Nephron (organoid): ENCODE data around the gene PADI1.

ENCODE experiments used
- H3K27ac Mint-ChIP-seq, 3 experiments: 2 replicates each; pipeline ENCODE4 v1.8.0; 2020; ENCODE audit warnings: mixed read lengths in 3 of 3, mild to moderate bottlenecking in 2 of 3, moderate library complexity in 1 of 3
- H3K27me3 Mint-ChIP-seq: 2 replicates; pipeline ENCODE4 v1.8.0; 2021; ENCODE audit warnings: low read depth, mild to moderate bottlenecking, moderate library complexity, mixed read lengths
- H3K36me3 Mint-ChIP-seq: 2 replicates; pipeline ENCODE4 v1.8.0; 2020; ENCODE audit warnings: low read depth, mixed read lengths
- H3K4me1 Mint-ChIP-seq: 2 replicates; pipeline ENCODE4 v1.8.0; 2020; ENCODE audit warnings: mixed read lengths
- H3K4me3 Mint-ChIP-seq, 3 experiments: 2 replicates each; pipeline ENCODE4 v1.8.0; 2020; ENCODE audit warnings: mild to moderate bottlenecking in 3 of 3, mixed read lengths in 3 of 3, moderate library complexity in 2 of 3
- H3K9me3 Mint-ChIP-seq: 2 replicates; pipeline ENCODE4 v1.8.0; 2020; ENCODE audit warnings: mixed read lengths
- CTCF ChIP-seq, 3 experiments: fragments of 200-600 bp; sonication (generic); IDR thresholded peaks; one replicate each; pipeline ENCODE4 v1.5.0; 2021; ENCODE audit warnings: antibody characterized with exemption in 3 of 3; ENCODE audit not compliant: unreplicated experiment in 3 of 3

Gene PADI1

GRCh38 chr1:17280436-17280835, 75.5 kb downstream of the PADI1 start:
- Mint-ChIP-seq H3K27ac (no peak overlapping the region), H3K4me3 (no peak overlapping the region), H3K27me3 (peaks cover 5% of the 10 kb centered on the region), H3K9me3 (no peaks in the 10 kb centered on the region), H3K4me1 (peaks cover 8% of the 10 kb centered on the region), H3K36me3 (no peaks in the 10 kb centered on the region)
- no peak for TF ChIP-seq CTCF (IDR thresholded peaks at IDR 0.05; ENCODE audit: unreplicated experiment in 3 of 3)

GRCh38 chr1:17280894-17281293, 76.0 kb downstream of the PADI1 start:
- Mint-ChIP-seq H3K4me1 (peaks cover 8% of the 10 kb centered on the region), H3K36me3 (no peaks in the 10 kb centered on the region), H3K27me3 (peaks cover 5% of the 10 kb centered on the region), H3K27ac (no peak overlapping the region), H3K9me3 (no peaks in the 10 kb centered on the region), H3K4me3 (no peak overlapping the region)
- no peak for TF ChIP-seq CTCF (IDR thresholded peaks at IDR 0.05; ENCODE audit: unreplicated experiment in 3 of 3)

GRCh38 chr1:17281775-17282181, 76.8 kb downstream of the PADI1 start:
- Mint-ChIP-seq H3K4me3 (no peak overlapping the region), H3K27me3 (peaks cover 5% of the 10 kb centered on the region), H3K36me3 (no peaks in the 10 kb centered on the region), H3K4me1 (peaks cover 8% of the 10 kb centered on the region), H3K9me3 (no peaks in the 10 kb centered on the region), H3K27ac (no peak overlapping the region)
- no peak for TF ChIP-seq CTCF (IDR thresholded peaks at IDR 0.05; ENCODE audit: unreplicated experiment in 3 of 3)

- H3K4me1 Mint-ChIP-seq, result peaks cover 8% of the 10 kb centered on the region
- TF ChIP-seq CTCF (IDR thresholded peaks at IDR 0.05; ENCODE audit: unreplicated experiment in 3 of 3), result no peak
- no peaks in the 10 kb centered on the region for H3K36me3 Mint-ChIP-seq
- H3K27ac Mint-ChIP-seq, result no peak overlapping the region
- H3K9me3 Mint-ChIP-seq, result no peaks in the 10 kb centered on the region
- H3K4me3 Mint-ChIP-seq, result no peak overlapping the region
- peaks cover 5% of the 10 kb centered on the region for H3K27me3 Mint-ChIP-seq
Observed at GRCh38 chr1:17282836-17283235, 77.9 kb downstream of the PADI1 start.

- Mint-ChIP-seq H3K9me3 (no peaks in the 10 kb centered on the region), H3K27ac (no peak overlapping the region), H3K27me3 (peaks cover 21% of the 10 kb centered on the region), H3K36me3 (no peaks in the 10 kb centered on the region), H3K4me3 (no peak overlapping the region), H3K4me1 (no peaks in the 10 kb centered on the region)
- no peak for TF ChIP-seq CTCF (IDR thresholded peaks at IDR 0.05; ENCODE audit: unreplicated experiment in 3 of 3)
Observed at GRCh38 chr1:17286646-17287045, 81.7 kb downstream of the PADI1 start.

GRCh38 chr1:17287130-17287776, 82.3 kb downstream of the PADI1 start:
- Mint-ChIP-seq H3K4me3 (no peak overlapping the region), H3K4me1 (no peaks in the 10 kb centered on the region), H3K36me3 (no peaks in the 10 kb centered on the region), H3K27me3 (peaks cover 21% of the 10 kb centered on the region), H3K27ac (no peak overlapping the region), H3K9me3 (no peaks in the 10 kb centered on the region)
- TF ChIP-seq CTCF (IDR thresholded peaks at IDR 0.05; ENCODE audit: unreplicated experiment in 3 of 3), result no peak
